ENCODE measurements around the gene FBXL20. TPM values are rescaled to one million over a fixed set of nuclear protein-coding genes. Genes with fewer than 3 reads are reported as not detected.

Gene FBXL20
- total and polyA plus RNA-seq, 2 donors (not counting 3 experiments of a cell fraction or from before 2014, with no cell fraction given), result 4.6 to 18.0 TPM

DNA sequence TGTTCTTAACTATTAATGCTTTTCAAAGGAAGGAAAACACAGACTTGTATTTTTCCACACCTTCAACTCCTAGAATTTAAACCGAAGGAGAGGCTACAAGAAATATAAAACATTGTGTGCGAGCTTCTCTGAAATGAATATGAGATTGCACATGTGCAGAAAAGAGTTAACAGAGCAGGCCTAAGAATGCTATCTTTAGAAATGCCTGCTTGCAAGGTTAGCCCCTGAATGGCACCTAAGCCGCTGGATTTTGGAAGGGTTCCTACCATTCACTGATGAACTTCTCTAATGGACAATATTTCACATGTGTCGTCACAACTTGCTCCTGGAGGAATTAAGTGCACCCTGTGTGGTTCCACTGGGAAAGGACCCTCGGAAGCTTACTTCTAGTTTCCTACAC, 69.3 kb downstream of the FBXL20 start:
- FAIRE-seq, result no peak
- dilution Hi-C loops (cut with MboI; ENCODE audit: extremely low pct_ligation_motif_present, low sequenced_read_pairs), result no loop called here

More for the DNA sequence above, 69.3 kb downstream of the FBXL20 start:
- Histone ChIP-seq H3K4me3 (replicated peaks in 1 of 3; ENCODE audit: insufficient read depth in 1 of 3, low read depth in 1 of 3, low read length in 3 of 3) (no peak overlapping the region), H3K27ac (ENCODE audit: insufficient read depth, low read depth, low read length) (no peak overlapping the region), H3K27me3 (ENCODE audit: control insufficient read depth in 2 of 2, insufficient read depth in 2 of 2, low read length in 2 of 2) (no peaks in the 10 kb centered on the region), H3K36me3 (ENCODE audit: control insufficient read depth in 2 of 2, extremely low read depth in 1 of 2, insufficient read depth in 2 of 2, low read length in 2 of 2) (no peaks in the 10 kb centered on the region), H4K20me1 (replicated peaks; ENCODE audit: control insufficient read depth, extremely low read depth, insufficient read depth, low read length) (no peaks in the 10 kb centered on the region), H3K9me1 (replicated peaks; ENCODE audit: control insufficient read depth, extremely low read depth, insufficient read depth, low read length) (no peaks in the 10 kb centered on the region), H3K4me2 (ENCODE audit: insufficient read depth, low read length) (no peak overlapping the region), H3K79me2 (ENCODE audit: control insufficient read depth, insufficient read depth, low read length) (no peaks in the 10 kb centered on the region), H3K4me1 (ENCODE audit: control insufficient read depth, extremely low read depth, insufficient read depth, low read length) (peaks cover 6% of the 10 kb centered on the region), H3K9ac (replicated peaks; ENCODE audit: extremely low read depth, insufficient read depth, low read length) (no peak overlapping the region), H3K9me3 (replicated peaks; ENCODE audit: control insufficient read depth, insufficient read depth, low read length) (no peaks in the 10 kb centered on the region), H2AFZ (ENCODE audit: low read depth, low read length) (no peak overlapping the region)
- no peak for DNase-seq (ENCODE audit: low read depth, low spot score)
- intact Hi-C loops (cut with micrococcal nuclease), result no loop called here
- CTCF ChIA-PET, result no interaction called here
- POLR2A ChIA-PET, result no interaction called here
- no TSS peak for BruUV-seq (replicated peaks)
- no peak for TF ChIP-seq CTCF (IDR thresholded peaks at IDR 0.05; ENCODE audit: extremely low read depth in 1 of 2, insufficient read depth in 1 of 2, low read depth in 1 of 2, low read length in 2 of 2)
- TF ChIP-seq EZH2 (IDR thresholded peaks at IDR 0.05; ENCODE audit: borderline replicate concordance, low read depth, low read length, severe bottlenecking), result no peak
- TF ChIP-seq POLR2AphosphoS5 (IDR thresholded peaks at IDR 0.05; ENCODE audit: insufficient read depth, low read depth, low read length), result no peak
- TF ChIP-seq MYC (IDR thresholded peaks at IDR 0.05; ENCODE audit: low read depth, low read length), result no peak
- TF ChIP-seq GATA2 (IDR thresholded peaks at IDR 0.05; ENCODE audit: insufficient read depth, insufficient read length, low read depth, low read length), result no peak
- TF ChIP-seq, protein P1, sequence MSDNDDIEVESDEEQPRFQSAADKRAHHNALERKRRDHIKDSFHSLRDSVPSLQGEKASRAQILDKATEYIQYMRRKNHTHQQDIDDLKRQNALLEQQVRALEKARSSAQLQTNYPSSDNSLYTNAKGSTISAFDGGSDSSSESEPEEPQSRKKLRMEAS (IDR thresholded peaks at IDR 0.05; ENCODE audit: insufficient read depth, insufficient read length), result no peak
- TF ChIP-seq POLR2A (IDR thresholded peaks at IDR 0.05; ENCODE audit: low read depth, low read length), result no peak
- no peak for TF ChIP-seq JUN (IDR thresholded peaks at IDR 0.05; ENCODE audit: borderline replicate concordance, insufficient read depth, insufficient read length, low read depth)
- no peak for TF ChIP-seq FOS (IDR thresholded peaks at IDR 0.05; ENCODE audit: borderline replicate concordance, insufficient read depth, low read length)

Data from endothelial cell of umbilical vein (primary cell).